ENCODE data around the gene TRAF7.
A peak's percentile ranks its signal among the peaks of the same experiment; 100 is the strongest.
"Not testable (repeated sequence)": the region's sequence is repeated elsewhere in the genome, so short reads cannot be mapped to it uniquely, and the experiment has no call there.

TRAF7 gene

DNA sequence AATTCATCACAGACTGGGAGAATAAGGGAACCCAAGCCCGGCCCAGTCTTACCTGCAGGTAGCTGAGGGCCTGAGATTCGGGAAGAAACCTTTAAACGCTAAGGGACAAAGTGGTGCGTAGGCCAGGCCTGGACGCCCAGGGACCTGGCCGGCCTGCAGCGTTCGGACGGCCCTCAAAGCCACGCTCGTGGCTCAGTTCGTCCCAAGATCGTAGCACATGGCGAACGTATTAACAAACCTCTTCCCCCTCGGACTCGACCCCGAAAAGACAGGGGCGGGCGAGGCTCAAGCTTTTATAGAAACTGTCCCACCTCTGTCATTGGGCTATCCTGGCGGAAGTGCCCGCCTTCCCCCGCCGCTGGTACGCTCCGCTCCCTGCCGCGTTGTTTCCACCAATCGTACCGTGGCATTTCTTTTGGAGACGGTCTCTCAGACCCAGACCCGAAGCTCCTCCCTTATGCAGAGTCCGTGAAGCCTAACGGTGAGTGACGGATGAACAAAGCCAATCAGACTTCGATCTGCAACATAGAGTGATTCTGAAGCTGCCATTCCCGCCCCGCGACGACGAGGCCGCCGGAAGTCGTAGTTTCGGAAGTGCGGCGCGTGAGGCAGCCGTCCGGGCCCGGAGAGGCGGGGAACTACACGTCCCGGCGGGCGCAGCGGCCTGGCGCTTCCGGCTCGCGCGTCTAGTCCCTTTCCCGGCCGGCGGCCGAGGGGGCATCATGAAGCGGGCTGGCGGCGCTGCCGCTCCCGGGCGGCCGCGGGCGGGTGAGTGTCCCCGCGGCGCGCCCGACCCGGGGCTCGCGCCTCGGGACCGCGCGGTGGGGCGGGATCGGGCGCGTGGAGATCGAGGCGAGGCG, at the start of gene TRAF7:
TSS of gene TRAF7 (plus strand) at position 692 of the 860 bp plus-strand sequence. CDS start 8,139 bp downstream, outside the sequence.
- DNase-seq (ENCODE audit: low read depth in 2 of 2): peak; percentile 89 to 92

GRCh38 chr16:2106211-2106610, 49.4 kb upstream of the TRAF7 start:
- not testable (repeated sequence) for DNase-seq (ENCODE audit: low read depth in 2 of 2)

DNA sequence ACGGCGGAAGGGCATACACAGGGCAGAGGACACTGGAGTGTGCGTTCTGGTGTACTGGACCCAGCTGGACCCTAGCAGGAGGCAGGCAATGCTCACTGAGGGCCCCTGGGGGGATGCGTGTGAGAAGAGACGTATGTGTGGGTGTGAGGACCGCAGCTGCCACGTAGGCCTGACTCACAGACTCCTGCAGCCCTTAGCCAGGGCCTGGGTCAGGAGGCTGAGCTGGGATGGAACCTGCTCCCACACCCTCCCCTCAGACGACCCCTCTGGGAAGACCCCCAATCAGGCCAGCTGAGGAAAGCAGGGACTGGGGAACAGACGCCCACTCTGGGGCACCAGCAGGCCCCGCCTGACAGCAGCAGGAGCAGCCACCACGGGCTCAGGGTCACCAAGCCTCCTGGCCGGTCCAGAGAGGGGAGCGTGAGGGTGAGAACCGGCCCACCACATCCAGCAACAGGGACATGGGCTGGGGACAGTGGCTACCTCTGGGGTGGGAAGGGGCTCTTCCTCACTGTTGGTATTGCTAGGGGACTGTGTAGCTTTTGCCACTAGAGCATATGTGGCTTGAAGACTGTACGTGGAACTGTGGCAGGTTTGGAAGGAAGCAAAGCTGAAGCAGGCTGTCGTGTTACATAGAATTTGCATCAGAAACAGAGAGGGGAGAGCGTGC, 48.3 kb upstream of the TRAF7 start:
- DNase-seq (ENCODE audit: low read depth in 2 of 2): not testable (repeated sequence)

DNA sequence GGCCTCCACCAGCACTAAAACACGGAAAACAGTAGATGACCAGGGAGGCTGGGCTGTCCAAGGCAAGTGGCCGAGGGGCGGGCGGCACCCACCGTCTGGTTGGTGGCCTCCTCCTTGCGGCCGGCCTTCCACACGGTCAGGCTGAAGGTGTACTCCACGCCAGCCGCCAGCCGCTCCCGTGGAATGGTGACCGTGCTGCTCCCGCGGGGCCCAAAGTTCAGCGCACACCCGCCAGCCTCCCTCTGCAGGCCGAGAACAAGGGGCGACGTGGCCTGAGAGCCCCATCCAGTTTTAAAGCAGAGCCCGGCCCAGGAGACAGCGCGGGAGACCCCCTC, 47.8 kb upstream of the TRAF7 start:
- DNase-seq (ENCODE audit: low read depth in 2 of 2): not testable (repeated sequence)

DNA sequence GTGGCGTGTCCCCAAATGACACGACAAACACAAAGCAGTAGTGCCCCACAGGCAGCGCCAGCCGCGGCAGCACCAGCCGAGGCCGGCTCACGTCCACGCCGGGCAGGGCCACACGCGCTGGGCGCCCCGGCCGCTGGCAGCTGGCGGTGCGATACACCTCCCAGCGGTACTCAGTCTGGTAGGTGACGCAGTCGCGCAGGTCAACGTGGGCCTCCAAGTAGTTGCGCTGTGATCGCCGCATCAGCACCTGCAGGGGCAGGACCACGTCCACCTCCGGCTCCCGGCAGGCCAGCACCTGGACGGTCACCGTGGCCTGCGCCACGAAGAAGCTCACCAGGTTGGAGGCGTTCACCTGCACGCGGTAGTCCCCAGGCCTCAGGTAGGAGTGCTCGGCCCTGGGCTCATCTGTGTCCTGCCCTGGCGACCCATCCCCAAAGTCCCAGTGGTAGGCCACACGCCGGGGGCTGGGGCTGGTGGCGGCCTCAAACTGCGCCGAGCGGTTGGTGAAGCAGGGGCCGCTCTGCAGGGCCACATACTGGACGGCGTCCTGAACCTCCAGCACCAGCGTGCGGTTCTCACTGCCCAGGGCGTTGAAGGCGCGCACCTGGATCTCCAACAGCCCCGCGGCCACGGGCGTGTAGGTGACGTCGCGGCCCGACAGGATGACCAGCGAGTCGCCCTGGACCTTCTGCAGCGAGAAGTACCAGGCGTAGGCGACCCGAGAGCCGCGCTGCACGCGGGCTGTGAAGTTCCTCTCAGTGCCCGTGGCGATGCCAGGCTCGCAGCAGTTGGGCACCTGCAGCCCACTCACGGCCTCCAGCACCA, 46.9 kb upstream of the TRAF7 start:
- not testable (repeated sequence) for DNase-seq (ENCODE audit: low read depth in 2 of 2)

- DNase-seq (ENCODE audit: low read depth in 2 of 2): not testable (repeated sequence)
These were observed 46.4 kb upstream of the TRAF7 start for GRCh38 chr16:2109271-2109580.

DNA sequence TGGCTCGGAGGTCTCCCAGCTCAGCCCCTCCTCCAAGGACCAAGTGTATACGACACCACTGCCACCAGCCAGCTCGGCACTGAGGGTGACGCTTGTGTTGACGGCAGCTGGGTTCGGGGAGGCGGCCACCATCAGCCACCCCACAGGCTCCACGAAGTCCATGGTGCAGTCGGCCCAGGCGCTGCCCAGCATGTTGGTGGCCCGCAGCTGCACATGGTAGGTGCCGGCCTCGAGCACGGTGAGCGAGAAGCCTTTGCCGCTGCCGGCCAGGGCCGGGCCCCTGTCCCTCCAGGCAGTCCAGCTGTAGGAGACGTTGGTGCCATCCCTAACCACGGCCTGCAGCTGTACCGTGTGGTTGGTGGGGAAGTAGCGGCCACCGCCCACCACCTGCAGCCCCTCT, 45.7 kb upstream of the TRAF7 start:
- not testable (repeated sequence) for DNase-seq (ENCODE audit: low read depth in 2 of 2)

DNA sequence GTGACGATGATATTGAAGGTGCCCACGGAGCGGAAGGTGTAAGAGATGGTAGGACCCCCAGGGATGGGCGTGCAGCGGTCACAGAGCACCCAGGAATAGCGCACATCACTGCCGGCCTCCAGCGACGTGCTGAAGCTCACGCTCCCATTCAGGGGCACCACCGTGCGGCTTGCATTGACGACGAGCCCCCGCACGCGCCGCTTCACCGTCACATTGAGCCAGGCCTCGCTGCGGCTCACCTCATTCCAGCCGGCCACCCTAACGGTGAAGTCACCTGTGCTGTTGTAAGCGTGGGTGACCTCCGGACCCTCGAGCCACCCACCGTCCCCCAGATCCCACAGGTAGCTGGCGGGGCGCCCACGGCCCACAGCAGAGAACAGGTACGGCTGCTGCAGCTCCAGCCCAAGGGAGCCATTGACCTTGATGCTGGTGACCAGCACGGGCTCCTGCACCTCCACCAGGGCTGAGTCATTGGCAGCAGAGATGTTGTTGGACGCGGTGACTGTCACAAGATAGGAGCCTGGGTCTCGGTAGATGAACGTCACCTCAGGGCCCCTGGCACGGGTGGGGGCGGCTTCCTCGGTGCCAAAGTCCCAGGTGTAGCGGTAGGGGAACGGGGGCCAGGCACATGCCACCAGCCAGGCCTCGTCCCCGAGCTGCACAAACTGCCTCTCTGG, 45.1 kb upstream of the TRAF7 start:
- not testable (repeated sequence) for DNase-seq (ENCODE audit: low read depth in 2 of 2)

- DNase-seq (ENCODE audit: low read depth in 2 of 2): not testable (repeated sequence)
These were observed 44.6 kb upstream of the TRAF7 start for GRCh38 chr16:2111009-2111353.

GRCh38 chr16:2111412-2112335, 43.9 kb upstream of the TRAF7 start:
- not testable (repeated sequence) for DNase-seq (ENCODE audit: low read depth in 2 of 2)

GRCh38 chr16:2112539-2113106, 43.0 kb upstream of the TRAF7 start:
- not testable (repeated sequence) for DNase-seq (ENCODE audit: low read depth in 2 of 2)

DNA sequence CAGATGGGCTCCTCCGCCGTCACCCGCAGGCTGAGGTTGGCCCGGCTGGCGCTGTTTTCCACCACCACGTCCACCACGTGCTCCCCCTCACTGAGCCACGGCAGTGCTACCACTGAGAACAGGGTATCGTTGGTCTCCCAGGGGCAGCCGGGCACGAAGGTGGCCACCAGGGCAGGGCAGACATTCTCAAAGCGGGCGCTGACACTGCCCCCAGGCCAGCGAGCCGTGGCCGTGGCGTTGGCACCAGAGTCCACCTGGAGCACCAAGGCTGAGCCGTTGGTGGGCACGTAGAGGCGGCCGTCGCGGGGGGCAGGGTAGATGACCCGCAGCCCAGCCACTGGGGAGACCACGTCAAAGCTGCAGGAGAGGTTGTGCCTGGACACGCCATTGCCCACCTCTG, 41.4 kb upstream of the TRAF7 start:
- DNase-seq (ENCODE audit: low read depth in 2 of 2): not testable (repeated sequence)

- not testable (repeated sequence) for DNase-seq (ENCODE audit: low read depth in 2 of 2)
These were observed 40.5 kb upstream of the TRAF7 start for GRCh38 chr16:2114885-2115590.

DNA sequence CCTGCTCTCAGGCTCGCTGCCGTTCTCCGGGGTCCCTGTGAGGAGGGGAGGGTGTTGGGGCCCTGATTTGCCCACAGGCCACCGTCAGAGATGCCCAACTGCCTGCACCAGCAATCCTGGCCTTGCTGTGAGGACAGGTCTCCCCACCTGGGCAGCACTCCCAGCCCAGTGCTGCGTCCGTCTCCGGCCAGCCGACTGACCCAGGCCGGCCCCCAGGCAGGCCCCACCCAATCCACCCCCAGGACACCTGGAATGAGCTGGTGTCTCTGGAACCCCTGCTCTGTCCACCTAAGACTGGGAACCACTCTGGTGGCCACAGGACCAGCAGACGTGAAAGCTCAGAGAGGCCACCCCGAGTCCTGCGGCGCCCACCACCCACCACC, 40.0 kb upstream of the TRAF7 start:
- DNase-seq (ENCODE audit: low read depth in 2 of 2): no peak

- DNase-seq (ENCODE audit: low read depth in 2 of 2): not testable (repeated sequence)
These were observed 39.2 kb upstream of the TRAF7 start for GRCh38 chr16:2116428-2116827.

DNA sequence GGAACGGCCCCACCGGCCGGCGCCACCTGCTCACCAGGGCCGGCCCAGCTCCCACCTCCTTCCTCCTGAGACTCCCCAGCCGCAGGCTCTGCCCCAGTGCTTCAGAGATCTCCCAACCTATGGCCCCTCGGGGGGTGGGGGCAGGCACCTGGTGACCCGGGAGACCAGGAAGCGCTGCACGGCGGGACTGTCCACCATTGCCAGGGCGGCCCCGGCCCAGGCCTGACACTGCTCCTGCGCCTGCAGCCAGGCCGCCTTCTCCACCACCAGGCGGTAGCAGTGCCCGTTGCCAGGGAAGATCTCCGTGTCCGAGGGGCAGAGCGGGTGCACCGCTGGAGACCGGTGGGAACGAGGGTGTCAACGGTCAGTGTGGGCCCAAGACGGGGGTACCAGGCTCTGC, 38.2 kb upstream of the TRAF7 start:
- DNase-seq (ENCODE audit: low read depth in 2 of 2): not testable (repeated sequence)

DNA sequence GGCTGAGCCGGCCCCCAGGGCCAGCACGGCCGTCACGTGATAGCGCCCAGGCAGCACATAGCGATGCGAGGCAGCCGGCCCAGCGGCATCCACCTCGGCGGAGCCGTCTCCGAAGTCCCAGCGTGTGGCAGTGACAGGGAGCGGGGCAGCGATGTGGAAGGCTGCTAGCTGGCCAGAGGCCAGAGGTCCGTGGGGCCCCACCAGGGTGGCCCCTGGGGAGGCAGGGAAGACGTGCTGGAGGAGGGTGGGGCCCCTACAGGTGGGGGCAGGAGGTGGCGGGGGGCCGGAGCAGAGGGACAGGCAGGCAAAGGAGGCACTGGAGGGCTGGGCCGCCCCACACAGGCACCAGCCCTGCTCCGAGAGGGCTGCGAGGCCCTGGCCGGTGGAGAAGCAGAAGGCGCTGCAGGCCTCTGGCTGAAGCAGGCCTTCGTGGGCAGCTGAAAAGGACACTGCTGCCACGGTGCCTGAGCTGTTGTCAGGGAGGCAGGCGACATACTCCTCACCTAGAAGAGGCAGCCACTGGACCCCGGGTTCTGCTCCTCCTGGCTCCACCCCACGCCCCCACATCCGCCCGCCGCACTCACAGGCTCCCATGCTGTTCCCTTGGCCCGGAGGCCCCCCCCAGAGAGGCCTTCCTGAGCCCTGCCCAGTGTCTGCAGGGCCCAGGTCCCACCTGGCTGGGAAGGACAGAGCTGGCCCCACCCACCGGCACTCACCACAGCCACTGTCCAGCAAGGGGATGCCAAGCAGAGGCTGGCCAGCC, 37.4 kb upstream of the TRAF7 start:
- DNase-seq (ENCODE audit: low read depth in 2 of 2): not testable (repeated sequence)

GRCh38 chr16:2121325-2121724, 34.3 kb upstream of the TRAF7 start:
- DNase-seq (ENCODE audit: low read depth in 2 of 2): not testable (repeated sequence)

DNA sequence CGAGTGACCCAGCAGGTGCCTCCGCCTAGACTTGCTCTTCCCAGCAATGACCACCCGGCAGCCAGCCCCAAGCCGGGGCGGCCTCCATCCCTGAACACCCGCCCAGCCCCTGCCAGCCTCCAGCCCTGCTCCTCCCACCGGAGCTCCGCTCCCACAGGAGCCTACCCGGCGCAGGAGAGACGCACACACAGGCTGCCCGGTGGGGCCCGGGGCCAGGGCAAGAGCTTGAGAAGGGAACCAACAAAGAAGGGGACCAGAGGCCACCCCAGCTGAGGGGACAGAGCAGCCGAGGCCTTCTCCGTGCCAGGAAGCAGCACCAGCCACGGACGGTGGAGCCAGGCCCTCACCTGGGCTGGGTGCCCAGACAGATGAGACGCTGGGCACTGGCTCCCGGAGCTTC, 33.7 kb upstream of the TRAF7 start:
- DNase-seq (ENCODE audit: low read depth in 2 of 2): no peak
